Osteocyte (in vitro differentiated cells): ENCODE measurements around the gene GID4. TPM values are rescaled to one million over a fixed set of nuclear protein-coding genes. Genes with fewer than 3 reads are reported as not detected.

Source experiments
- DNase-seq: peaks from one replicate; pipeline ENCODE4 v3.0.0; 2021; ENCODE audit warnings: mixed read lengths; ENCODE audit not compliant: unreplicated experiment; ENCODE audit errors: extremely low spot score
- H3K27ac Mint-ChIP-seq: one replicate; pipeline ENCODE4 v1.8.0; 2021; ENCODE audit warnings: mild to moderate bottlenecking, mixed read lengths; ENCODE audit not compliant: unreplicated experiment
- H3K27me3 Mint-ChIP-seq: one replicate; pipeline ENCODE4 v1.8.0; 2021; ENCODE audit warnings: mixed read lengths; ENCODE audit not compliant: unreplicated experiment
- H3K36me3 Mint-ChIP-seq: one replicate; pipeline ENCODE4 v1.8.0; 2021; ENCODE audit warnings: mixed read lengths; ENCODE audit not compliant: unreplicated experiment
- H3K4me1 Mint-ChIP-seq: one replicate; pipeline ENCODE4 v1.8.0; 2021; ENCODE audit warnings: mixed read lengths; ENCODE audit not compliant: unreplicated experiment
- H3K4me3 Mint-ChIP-seq: one replicate; pipeline ENCODE4 v1.8.0; 2021; ENCODE audit warnings: mild to moderate bottlenecking, moderate library complexity, mixed read lengths; ENCODE audit not compliant: unreplicated experiment
- H3K9me3 Mint-ChIP-seq: one replicate; pipeline ENCODE4 v1.8.0; 2021; ENCODE audit warnings: mixed read lengths; ENCODE audit not compliant: unreplicated experiment
- CTCF ChIP-seq: fragments of 200-600 bp; sonication (generic); IDR thresholded peaks from 2 replicates; pipeline ENCODE4 v1.5.0; 2021; ENCODE audit warnings: antibody characterized with exemption, mild to moderate bottlenecking, moderate library complexity
- total RNA-seq: library from RNA; stranded (reverse); gene quantifications from 2 replicates; pipeline ENCODE4 v1.2.1, GENCODE V29; 2021

GID4 gene
- total RNA-seq, 1 donor from 2014 or later = 9.2 TPM

GRCh38 chr17:18021372-18021771, 17.8 kb upstream of the GID4 start:
- no peak for DNase-seq
- no peak overlapping the region for H3K27ac Mint-ChIP-seq

DNA sequence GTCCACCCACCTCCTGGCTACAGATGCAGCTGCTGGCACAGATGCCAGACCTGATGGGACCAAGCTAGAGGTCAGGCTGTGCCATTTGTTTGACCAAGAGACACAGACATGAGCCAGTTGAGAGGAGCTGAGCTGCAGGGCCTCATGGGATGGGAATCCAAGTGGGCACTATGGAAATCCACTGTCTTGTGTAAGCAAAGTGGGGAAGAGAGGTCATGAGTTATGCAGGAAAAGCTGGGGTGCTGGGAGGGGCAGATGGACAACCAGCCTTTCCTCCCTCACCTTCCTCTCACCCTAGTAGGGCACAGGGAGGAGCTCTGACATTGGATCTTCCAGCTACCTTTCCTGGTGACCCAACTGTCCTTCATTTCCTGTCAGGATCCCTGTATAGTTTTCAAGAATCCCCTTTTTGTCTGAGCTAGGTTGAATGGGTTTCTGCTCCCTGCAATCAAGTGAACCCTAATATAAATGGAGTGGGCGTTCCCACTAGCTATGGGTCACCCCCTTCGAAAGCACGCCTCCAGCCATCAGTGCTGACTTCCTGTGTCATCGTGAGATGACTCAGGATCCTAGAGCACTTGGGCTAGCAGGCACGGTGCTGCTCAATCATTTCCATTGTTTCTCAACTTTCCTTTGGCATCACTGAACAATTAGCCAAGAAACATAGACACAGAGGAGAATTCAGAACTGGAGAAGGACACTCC, 13.8 kb upstream of the GID4 start:
- no peaks in the 10 kb centered on the region for H3K27me3 Mint-ChIP-seq
- DNase-seq = no peak
- H3K27ac Mint-ChIP-seq = no peak overlapping the region
- no peaks in the 10 kb centered on the region for H3K9me3 Mint-ChIP-seq
- H3K4me1 Mint-ChIP-seq = peaks cover 6% of the 10 kb centered on the region
- H3K4me3 Mint-ChIP-seq = no peak overlapping the region
- TF ChIP-seq CTCF = no peak
- peaks cover 8% of the 10 kb centered on the region for H3K36me3 Mint-ChIP-seq

More at GRCh38 chr17:18021372-18021771, 17.8 kb upstream of the GID4 start:
- Mint-ChIP-seq H3K9me3 (no peaks in the 10 kb centered on the region), H3K36me3 (peaks cover 9% of the 10 kb centered on the region), H3K27me3 (no peaks in the 10 kb centered on the region), H3K4me1 (peaks cover 6% of the 10 kb centered on the region), H3K4me3 (no peak overlapping the region)
- TF ChIP-seq CTCF = no peak

DNA sequence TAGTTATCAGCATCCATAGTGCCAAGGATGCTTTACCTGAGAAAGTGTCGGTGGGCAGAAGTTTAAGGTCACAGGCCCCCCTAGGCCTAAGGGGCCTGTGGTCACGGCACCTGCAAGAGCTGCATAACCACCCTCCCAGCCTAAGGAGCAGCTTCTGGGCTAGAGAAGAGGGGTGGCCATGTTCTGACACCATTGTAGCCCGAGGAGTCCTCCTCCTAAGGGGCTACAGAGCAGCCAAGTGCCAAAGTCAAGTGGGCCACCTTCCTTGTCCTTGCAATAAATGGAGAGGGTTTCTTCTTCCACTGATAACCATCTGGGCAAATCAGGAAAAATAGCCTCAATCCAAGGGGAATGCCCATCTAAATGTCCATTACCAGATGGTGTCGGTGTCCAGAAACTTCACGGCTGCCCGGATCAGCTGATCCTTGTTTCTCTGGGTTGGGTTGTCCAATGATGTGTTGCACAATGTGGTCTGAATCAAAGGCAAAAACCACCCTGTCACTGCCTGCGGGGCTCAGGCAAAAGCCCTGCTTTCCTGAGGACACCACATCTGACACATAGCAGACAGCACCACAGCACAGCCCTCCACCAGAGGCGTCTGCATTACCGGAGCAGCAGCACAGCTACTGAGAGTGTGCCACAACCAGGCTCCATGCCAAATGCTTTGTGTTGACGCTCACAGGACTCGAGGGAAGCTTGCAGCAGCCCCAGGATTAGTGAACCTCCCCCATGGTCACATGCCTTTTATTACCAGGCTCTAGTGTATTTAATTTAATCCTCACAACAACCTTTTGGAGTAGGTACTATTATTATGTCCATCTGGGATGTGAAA, 13.0 kb upstream of the GID4 start:
- Mint-ChIP-seq H3K4me1 (peaks cover 6% of the 10 kb centered on the region), H3K36me3 (peaks cover 5% of the 10 kb centered on the region), H3K4me3 (no peak overlapping the region), H3K27ac (no peak overlapping the region), H3K9me3 (no peaks in the 10 kb centered on the region), H3K27me3 (no peaks in the 10 kb centered on the region)
- no peak for TF ChIP-seq CTCF
- no peak for DNase-seq

DNA sequence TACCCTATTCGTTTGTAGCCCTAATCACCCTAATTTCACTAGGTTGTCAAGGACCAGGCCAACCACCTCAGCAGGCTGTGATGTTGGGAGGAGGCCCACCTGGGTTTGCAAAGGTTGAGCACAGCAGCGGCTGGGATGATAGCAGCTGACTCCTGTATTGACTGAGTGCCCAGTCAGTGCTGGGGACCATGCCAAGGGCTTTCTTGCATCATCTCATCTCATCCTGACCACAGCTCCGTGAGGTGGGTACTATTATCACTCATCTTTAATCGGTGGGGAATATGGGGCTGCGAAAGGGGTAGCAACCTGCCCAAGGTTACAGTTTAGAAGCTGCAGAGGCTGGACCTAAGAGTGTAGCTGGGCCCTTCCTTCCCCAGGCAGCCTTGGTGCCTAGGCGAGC, 11.9 kb upstream of the GID4 start:
- Mint-ChIP-seq H3K27ac (no peak overlapping the region), H3K9me3 (no peaks in the 10 kb centered on the region), H3K36me3 (peaks cover 4% of the 10 kb centered on the region), H3K27me3 (no peaks in the 10 kb centered on the region), H3K4me1 (peaks cover 12% of the 10 kb centered on the region), H3K4me3 (no peak overlapping the region)
- no peak for DNase-seq
- TF ChIP-seq CTCF = no peak
